AG09319 (cell line): ENCODE results near the gene CRIM1.

Source experiments
- DNase-seq: peaks from one replicate; pipeline ENCODE4 v3.0.0-alpha.2; 2010; ENCODE audit warnings: low read depth; ENCODE audit errors: extremely low read depth
- TF ChIP-seq, protein P1 (sequence below): IDR thresholded peaks from 2 replicates; pipeline ENCODE4 v1.5.1; 2011; ENCODE audit warnings: low read depth, mild to moderate bottlenecking, inconsistent platforms, low read length, moderate library complexity

Gene CRIM1

DNA sequence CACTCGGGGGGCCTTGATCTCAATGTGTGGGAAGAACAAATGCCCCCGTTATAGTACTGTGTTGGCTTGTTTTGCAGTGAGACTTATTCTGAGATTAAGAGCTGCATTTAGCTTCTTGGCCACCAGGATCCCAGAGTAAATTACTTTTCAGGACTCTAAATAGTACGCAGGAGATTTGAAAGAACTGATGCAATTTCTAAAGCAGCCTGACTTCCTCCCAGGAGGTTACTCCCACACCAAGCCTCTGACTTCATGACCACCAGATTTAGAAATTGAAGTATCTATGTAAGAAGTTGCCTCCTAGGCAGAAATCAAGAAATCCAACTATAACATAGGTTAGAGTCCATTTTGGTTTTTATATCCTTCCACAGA lies 175.4 kb downstream of the CRIM1 start:
- DNase-seq: no peak

DNA sequence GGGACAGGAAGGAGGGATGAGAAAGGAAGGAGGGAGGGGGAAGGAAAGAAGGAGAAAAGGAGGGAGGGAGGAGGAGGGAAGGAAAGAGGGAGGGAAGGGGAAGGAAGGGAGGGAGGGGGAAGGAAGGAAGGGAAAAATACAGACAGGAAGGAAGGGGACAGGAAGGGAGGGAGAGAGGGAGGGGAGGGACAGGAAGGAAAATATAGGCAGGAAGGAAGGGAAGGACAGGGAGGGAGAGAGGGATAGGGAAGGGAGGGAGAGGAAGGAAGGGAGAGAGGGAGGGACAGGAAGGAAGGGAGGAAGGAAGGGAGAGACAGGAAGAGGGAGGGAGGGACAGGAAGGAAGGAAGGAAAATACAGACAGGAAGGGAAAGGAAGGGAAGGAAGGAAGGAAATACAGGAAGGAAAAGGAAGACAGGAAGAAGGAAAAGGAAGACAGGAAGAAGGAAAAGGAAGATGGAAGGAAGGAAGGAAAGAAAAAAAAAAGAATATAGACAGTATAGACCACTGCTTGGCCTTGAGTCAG lies 178.8 kb downstream of the CRIM1 start:
- DNase-seq: no peak
- TF ChIP-seq, protein P1, sequence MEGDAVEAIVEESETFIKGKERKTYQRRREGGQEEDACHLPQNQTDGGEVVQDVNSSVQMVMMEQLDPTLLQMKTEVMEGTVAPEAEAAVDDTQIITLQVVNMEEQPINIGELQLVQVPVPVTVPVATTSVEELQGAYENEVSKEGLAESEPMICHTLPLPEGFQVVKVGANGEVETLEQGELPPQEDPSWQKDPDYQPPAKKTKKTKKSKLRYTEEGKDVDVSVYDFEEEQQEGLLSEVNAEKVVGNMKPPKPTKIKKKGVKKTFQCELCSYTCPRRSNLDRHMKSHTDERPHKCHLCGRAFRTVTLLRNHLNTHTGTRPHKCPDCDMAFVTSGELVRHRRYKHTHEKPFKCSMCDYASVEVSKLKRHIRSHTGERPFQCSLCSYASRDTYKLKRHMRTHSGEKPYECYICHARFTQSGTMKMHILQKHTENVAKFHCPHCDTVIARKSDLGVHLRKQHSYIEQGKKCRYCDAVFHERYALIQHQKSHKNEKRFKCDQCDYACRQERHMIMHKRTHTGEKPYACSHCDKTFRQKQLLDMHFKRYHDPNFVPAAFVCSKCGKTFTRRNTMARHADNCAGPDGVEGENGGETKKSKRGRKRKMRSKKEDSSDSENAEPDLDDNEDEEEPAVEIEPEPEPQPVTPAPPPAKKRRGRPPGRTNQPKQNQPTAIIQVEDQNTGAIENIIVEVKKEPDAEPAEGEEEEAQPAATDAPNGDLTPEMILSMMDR: no peak

More for the DNA sequence above, 175.4 kb downstream of the CRIM1 start:
- TF ChIP-seq, protein P1: no peak; the same call in 1 of the 2 replicates

DNA sequence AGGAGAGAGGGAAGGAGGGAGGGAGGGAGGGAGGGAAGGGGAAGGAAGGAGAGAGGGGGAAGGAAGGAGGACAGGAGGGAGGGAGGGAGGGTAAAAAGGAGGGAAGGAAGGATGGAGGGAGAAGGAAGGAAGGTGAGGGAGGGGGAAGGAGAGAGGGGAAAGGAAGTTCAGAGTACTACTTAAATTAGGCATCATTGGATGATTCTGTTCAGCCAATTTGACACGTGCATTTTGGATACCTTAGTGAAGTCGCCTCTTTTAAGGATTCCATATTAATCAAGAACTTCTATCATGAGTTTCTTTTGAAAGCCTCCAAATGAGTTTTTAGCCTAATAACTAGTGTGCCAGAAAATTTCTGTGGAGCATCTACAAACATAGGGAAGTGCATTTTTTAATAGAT lies 179.5 kb downstream of the CRIM1 start:
- TF ChIP-seq, protein P1: no peak
- no peak for DNase-seq

DNA sequence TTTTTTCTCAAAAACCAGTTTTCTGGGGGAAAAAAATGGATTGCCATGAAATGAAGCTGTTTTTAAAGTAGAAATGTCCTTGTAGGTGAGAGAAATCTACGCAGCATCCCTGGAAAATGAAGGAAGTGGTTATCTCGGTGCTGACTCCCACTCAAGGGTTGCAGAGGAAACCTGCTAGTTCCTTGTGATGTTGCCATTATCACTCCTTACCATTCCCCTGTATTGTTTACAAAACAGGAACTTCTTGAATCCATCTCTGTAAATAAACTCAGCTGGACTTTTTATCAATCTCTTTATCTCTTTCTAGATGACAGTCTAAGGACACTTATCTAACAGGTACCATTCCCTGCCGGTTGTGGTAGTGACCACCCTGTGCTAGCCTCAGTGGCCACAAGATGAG lies 181.2 kb downstream of the CRIM1 start:
- no peak for DNase-seq
- TF ChIP-seq, protein P1: no peak

DNA sequence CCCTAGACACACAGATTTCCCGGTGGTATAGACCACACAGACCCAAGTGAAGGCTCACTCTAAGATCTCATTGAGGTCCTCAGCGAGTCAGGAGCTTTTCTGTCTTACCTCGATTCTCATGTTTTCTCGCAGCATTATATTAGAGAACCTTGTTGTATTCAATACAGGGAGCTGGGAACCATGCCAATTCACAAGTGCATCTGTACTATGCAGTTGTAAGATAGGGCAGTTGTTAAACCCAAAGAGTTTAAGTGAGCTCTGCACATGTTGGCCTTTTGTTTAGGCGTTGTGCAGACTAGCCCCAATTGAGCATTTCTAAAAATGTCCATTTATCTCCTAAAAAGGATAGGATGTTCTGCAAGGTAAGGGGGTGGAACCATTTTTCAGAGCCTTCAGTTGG lies 182.8 kb downstream of the CRIM1 start:
- no peak for DNase-seq
- TF ChIP-seq, protein P1: no peak

DNA sequence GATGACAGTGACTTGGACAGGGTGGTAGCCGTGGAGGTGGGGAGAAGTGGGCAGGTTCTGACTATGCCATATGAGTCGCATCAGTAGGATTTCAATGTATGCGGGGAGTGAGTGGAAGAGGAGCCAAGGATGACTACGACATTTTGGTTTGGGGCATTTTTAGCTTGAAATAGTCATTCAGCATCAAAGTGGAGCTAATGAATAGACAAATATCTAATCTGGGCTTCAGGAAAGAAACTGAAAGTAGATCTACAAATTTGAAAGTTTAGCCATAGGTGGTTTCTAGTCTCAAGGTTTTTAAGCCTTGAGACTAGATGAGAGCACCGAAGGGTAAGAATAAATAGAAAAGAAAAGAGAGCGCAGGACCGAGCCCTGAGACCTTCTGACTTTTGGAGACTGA lies 184.1 kb downstream of the CRIM1 start:
- DNase-seq: no peak

DNA sequence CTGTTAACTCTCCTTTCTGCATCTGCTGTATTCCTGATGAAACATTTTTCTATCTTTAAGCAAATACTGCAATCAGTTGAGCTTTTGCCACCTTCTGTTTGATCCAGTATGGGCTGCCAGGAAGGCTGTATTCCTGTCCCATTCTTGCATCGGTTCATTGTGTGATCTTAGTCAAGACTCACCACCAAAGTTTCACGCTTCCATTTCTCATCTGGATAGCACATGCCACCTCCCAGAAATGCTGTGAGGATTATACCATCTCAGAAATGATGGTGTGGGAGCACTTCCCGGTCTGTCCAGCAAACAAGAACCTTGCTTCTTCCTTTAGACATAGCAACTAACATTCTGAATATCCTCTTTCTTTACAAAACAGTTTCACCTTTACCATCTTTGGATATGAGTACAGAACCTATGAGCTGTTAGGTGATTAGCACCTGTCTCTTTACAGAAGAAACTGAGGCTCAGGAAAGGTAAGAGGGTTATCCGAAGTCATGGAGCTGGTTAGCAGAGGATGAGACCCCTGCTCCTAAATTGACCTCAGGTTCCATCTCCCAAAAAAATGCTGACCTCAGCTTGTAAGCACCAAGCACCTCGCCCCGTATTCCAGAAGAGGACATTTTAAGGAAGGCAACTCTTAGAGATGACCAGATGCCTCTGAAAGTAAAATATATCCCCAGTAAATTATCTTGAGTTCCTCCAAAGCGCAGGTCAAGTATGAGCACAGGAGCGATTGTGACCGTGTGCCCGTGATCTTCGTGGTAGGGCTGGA lies 185.6 kb downstream of the CRIM1 start:
- DNase-seq: no peak

More for the DNA sequence above, 184.1 kb downstream of the CRIM1 start:
- TF ChIP-seq, protein P1: no peak

More for the DNA sequence above, 185.6 kb downstream of the CRIM1 start:
- TF ChIP-seq, protein P1: no peak
